ENCODE results near the gene SNAPC3.
"Not testable (repeated sequence)": the region's sequence is repeated elsewhere in the genome, so short reads cannot be mapped to it uniquely, and the experiment has no call there.

Gene SNAPC3

DNA sequence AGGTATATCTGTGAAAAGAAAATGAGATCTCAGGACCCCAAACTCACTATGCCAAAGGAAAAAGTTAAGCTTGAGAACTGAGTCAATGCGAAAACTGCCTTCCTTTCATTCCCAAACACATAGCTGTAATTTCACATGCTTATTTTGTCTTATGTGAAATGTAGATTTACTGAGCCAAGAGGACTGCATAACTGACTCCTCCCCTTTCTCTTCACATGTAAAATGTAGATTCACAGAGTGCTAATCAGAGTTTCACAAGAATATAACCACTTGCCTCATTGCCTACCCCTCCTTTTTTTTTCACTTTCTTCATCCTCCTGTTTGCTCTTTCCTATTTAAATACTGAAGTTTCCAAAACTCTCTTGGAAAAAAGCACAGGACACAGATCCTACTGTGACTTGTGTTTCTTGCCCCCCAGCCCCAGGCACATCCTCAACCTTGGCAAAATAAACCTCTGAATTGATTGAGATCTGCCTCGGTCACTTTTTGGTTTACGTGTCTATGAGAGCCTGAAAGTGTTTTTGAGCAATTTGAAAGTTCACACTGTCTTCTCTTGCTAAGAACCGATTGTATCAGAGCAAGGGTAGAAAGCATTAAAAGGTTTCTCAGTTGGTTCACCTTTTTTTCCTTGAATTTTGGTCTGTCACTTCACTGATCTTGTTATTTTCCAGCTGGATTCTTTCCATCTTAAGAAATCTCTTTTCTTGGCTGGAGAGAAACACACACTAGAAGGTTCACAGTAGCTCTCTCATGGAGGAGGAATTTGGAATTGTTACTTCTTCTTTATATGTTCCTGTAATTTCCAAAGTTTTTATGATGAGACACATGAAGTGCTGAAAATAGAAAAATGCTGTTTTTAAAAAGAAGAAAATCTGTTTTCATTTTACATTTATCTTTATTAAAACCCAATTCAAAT is 44.8 kb upstream of the SNAPC3 start:
- H3K27ac ChIP-seq (ENCODE audit: low read length): no peak overlapping the region
- no peak overlapping the region for H3K4me3 ChIP-seq (ENCODE audit: low read length)
- H3K9me3 ChIP-seq (ENCODE audit: insufficient read depth, low read length): no peaks in the 10 kb centered on the region
- H2AFZ ChIP-seq (ENCODE audit: low read depth, low read length): no peak overlapping the region
- H3K36me3 ChIP-seq (replicated peaks; ENCODE audit: low read depth, low read length): no peaks in the 10 kb centered on the region
- H3K4me2 ChIP-seq (ENCODE audit: low read length): no peak overlapping the region
- no peaks in the 10 kb centered on the region for H3K79me2 ChIP-seq (ENCODE audit: low read length)
- peaks cover 12% of the 10 kb centered on the region; the same call in 1 of the 2 replicates for H3K27me3 ChIP-seq (ENCODE audit: low read depth, low read length)
- no peaks in the 10 kb centered on the region for H4K20me1 ChIP-seq (ENCODE audit: insufficient read depth, low read length)
- H3K9ac ChIP-seq (ENCODE audit: low read length): no peak overlapping the region
- TF ChIP-seq EZH2phosphoT487 (IDR thresholded peaks at IDR 0.05; ENCODE audit: low read depth): no peak
- TF ChIP-seq, protein P1, sequence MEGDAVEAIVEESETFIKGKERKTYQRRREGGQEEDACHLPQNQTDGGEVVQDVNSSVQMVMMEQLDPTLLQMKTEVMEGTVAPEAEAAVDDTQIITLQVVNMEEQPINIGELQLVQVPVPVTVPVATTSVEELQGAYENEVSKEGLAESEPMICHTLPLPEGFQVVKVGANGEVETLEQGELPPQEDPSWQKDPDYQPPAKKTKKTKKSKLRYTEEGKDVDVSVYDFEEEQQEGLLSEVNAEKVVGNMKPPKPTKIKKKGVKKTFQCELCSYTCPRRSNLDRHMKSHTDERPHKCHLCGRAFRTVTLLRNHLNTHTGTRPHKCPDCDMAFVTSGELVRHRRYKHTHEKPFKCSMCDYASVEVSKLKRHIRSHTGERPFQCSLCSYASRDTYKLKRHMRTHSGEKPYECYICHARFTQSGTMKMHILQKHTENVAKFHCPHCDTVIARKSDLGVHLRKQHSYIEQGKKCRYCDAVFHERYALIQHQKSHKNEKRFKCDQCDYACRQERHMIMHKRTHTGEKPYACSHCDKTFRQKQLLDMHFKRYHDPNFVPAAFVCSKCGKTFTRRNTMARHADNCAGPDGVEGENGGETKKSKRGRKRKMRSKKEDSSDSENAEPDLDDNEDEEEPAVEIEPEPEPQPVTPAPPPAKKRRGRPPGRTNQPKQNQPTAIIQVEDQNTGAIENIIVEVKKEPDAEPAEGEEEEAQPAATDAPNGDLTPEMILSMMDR (IDR thresholded peaks at IDR 0.05; ENCODE audit: low read depth, low read length): no peak
- peaks cover 8% of the 10 kb centered on the region; the same call in 1 of the 2 replicates for H3K4me1 ChIP-seq (ENCODE audit: low read length)

DNA sequence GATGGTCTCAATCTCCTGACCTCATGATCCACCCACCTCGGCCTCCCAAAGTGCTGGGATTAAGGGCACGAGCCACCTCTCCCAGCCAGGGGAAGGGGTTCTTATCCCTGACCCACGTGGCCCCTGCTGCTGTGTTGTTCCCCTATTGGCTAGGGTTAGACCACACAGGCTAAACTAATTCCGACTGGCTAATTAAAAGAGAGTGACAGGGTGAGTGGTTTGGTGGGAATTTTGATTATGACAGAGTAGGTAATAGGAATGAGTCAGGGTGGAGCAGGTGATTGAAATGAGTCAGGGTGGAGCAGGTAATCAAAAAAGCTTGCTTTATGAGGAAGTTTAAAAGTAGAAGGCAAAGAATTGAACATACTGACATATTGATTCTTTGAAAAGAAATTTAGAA is 43.4 kb upstream of the SNAPC3 start:
- H3K36me3 ChIP-seq (replicated peaks; ENCODE audit: low read depth, low read length); H2AFZ ChIP-seq (ENCODE audit: low read depth, low read length); H3K9ac ChIP-seq (ENCODE audit: low read length); H3K4me1 ChIP-seq (ENCODE audit: low read length); H3K79me2 ChIP-seq (ENCODE audit: low read length); H4K20me1 ChIP-seq (ENCODE audit: insufficient read depth, low read length); H3K4me2 ChIP-seq (ENCODE audit: low read length); H3K4me3 ChIP-seq (ENCODE audit: low read length); H3K27ac ChIP-seq (ENCODE audit: low read length); H3K9me3 ChIP-seq (ENCODE audit: insufficient read depth, low read length): not testable (repeated sequence)
- peaks cover 17% of the 10 kb centered on the region; the same call in 1 of the 2 replicates for H3K27me3 ChIP-seq (ENCODE audit: low read depth, low read length)

DNA sequence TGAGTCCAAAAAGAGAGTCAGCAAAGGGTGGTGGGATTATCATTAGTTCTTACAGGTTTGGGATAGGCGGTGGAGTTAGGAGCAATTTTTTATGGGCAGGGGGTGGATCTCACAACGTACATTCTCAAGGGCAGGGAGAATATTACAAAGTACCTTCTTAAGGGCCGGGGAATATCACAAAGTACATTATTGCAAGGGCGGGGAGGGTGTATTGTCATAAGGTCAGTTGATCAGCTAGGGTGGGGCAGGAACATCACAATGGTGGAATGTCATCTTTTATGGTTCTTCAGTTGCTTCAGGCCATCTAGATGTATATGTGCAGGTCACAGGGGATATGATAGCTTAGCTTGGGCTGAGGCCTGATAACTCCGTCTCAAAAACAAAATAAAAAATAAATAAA is 42.8 kb upstream of the SNAPC3 start:
- H3K4me1 ChIP-seq (ENCODE audit: low read length); H3K4me2 ChIP-seq (ENCODE audit: low read length); H3K4me3 ChIP-seq (ENCODE audit: low read length); H3K79me2 ChIP-seq (ENCODE audit: low read length); H4K20me1 ChIP-seq (ENCODE audit: insufficient read depth, low read length); H3K9ac ChIP-seq (ENCODE audit: low read length); H3K36me3 ChIP-seq (replicated peaks; ENCODE audit: low read depth, low read length); H3K9me3 ChIP-seq (ENCODE audit: insufficient read depth, low read length); H2AFZ ChIP-seq (ENCODE audit: low read depth, low read length); H3K27ac ChIP-seq (ENCODE audit: low read length): not testable (repeated sequence)
- H3K27me3 ChIP-seq (ENCODE audit: low read depth, low read length): peaks cover 17% of the 10 kb centered on the region; the same call in 1 of the 2 replicates

DNA sequence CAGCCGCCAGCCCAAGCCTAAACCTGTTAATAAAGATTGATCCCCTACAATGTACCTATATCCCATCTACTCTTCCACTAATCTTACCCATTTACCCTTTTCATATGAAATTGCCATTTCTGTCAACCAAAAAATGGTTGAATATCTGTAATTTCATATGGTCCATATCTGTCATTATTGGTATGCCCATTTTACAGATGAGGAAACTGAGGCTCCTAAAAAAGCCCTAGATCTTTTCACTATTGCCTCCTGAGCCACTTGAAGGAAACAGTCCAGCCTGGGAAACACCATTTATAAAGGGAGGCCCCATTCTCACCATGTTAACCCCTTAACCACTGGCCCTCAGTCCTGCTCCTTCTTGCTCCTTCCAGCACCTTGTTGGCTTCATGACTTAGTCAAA is 41.2 kb upstream of the SNAPC3 start:
- Histone ChIP-seq H4K20me1 (ENCODE audit: insufficient read depth, low read length) (no peaks in the 10 kb centered on the region), H2AFZ (ENCODE audit: low read depth, low read length) (no peak overlapping the region), H3K27ac (ENCODE audit: low read length) (no peak overlapping the region), H3K9ac (ENCODE audit: low read length) (no peak overlapping the region), H3K4me1 (ENCODE audit: low read length) (no peaks in the 10 kb centered on the region), H3K4me2 (ENCODE audit: low read length) (no peak overlapping the region), H3K27me3 (ENCODE audit: low read depth, low read length) (peaks cover 17% of the 10 kb centered on the region; the same call in 1 of the 2 replicates), H3K36me3 (replicated peaks; ENCODE audit: low read depth, low read length) (no peaks in the 10 kb centered on the region), H3K4me3 (ENCODE audit: low read length) (no peak overlapping the region), H3K9me3 (ENCODE audit: insufficient read depth, low read length) (no peaks in the 10 kb centered on the region), H3K79me2 (ENCODE audit: low read length) (no peaks in the 10 kb centered on the region)
- TF ChIP-seq, protein P1 (IDR thresholded peaks at IDR 0.05; ENCODE audit: low read depth, low read length): no peak
- TF ChIP-seq EZH2phosphoT487 (IDR thresholded peaks at IDR 0.05; ENCODE audit: low read depth): no peak

DNA sequence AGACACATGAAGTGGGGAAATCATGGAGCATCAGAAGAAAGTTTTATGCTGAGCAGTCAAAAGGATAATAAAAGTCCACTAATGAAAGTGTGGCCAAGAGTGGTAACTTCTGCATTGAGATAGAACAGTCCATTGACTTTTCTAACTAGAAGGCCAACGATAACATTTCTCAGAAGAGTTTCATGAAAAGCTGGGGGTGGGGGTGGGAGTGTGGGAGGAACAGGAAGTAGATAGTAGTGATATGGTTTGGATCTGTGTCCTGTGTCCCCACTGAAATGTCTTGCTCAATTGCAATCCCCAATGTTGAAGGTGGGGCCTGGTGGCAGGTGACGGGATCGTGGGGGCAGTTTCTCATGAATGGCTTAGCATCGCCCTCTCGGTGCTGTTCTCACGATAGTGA is 36.2 kb upstream of the SNAPC3 start:
- Histone ChIP-seq H3K9ac (ENCODE audit: low read length) (no peak overlapping the region), H3K4me1 (ENCODE audit: low read length) (no peaks in the 10 kb centered on the region), H2AFZ (ENCODE audit: low read depth, low read length) (no peak overlapping the region), H3K27ac (ENCODE audit: low read length) (no peak overlapping the region), H3K4me3 (ENCODE audit: low read length) (no peak overlapping the region), H3K36me3 (replicated peaks; ENCODE audit: low read depth, low read length) (no peaks in the 10 kb centered on the region), H3K4me2 (ENCODE audit: low read length) (no peak overlapping the region), H4K20me1 (ENCODE audit: insufficient read depth, low read length) (no peaks in the 10 kb centered on the region), H3K79me2 (ENCODE audit: low read length) (no peaks in the 10 kb centered on the region), H3K27me3 (ENCODE audit: low read depth, low read length) (peaks cover 12% of the 10 kb centered on the region; the same call in 1 of the 2 replicates), H3K9me3 (ENCODE audit: insufficient read depth, low read length) (no peaks in the 10 kb centered on the region)
- TF ChIP-seq, protein P1 (IDR thresholded peaks at IDR 0.05; ENCODE audit: low read depth, low read length): no peak
- no peak for TF ChIP-seq EZH2phosphoT487 (IDR thresholded peaks at IDR 0.05; ENCODE audit: low read depth)

All from OCI-LY3 (cell line).